ENCODE measurements around the gene TFF3. TPM values are rescaled to one million over a fixed set of nuclear protein-coding genes. Genes with fewer than 3 reads are reported as not detected.

Gene TFF3
- total RNA-seq (1 to 10 TPM; 2.4 to 3.8 TPM), polyA plus RNA-seq (100 to 1,000 TPM in 1 of 2 donors, 10 to 100 TPM in 1; 27.5 to 170 TPM)
- long read RNA-seq, donor 1, partial matches to known transcripts = 0 of 2 reads
- long read RNA-seq, donor 1, other reads (novel, unspliced or antisense) = 0 of 2 reads
- long read RNA-seq, donor 2, partial matches to known transcripts = 0 of 1 reads
- long read RNA-seq, donor 2, other reads (novel, unspliced or antisense) = 0 of 1 reads

- Histone ChIP-seq H3K27ac (ENCODE audit: low read depth in 1 of 2, low read length in 2 of 2) (no peak within 1 kb of the TSS), H3K36me3 (ENCODE audit: control insufficient read depth in 1 of 2, insufficient read depth in 2 of 2, low read length in 1 of 2) (no peaks in the 10 kb centered on the region), H3K9me3 (ENCODE audit: control insufficient read depth, low read length) (no peaks in the 10 kb centered on the region), H3K27me3 (ENCODE audit: control insufficient read depth in 1 of 2, insufficient read depth in 2 of 2, low read length in 1 of 2) (no peaks in the 10 kb centered on the region), H3K4me3 (ENCODE audit: low read length in 2 of 2) (no peak within 1 kb of the TSS), H3K4me1 (ENCODE audit: control insufficient read depth in 1 of 2, insufficient read depth in 2 of 2, low read length in 2 of 2) (no peaks in the 10 kb centered on the region)
- ATAC-seq (ENCODE audit: low FRiP score) (no peak), DNase-seq (no peak)
- 57 to 73% methylated on average over 15 of the region's 15 CpGs for WGBS, 2 donors
- intact Hi-C loops (cut with DNase I) = no loop called here
These were observed at the start of gene TFF3 for GRCh38 chr21:42315296-42315891. TFF3 (minus strand) TSS chr21:42315409; CDS start chr21:42315374, 35 bp downstream.

- 75 to 78% methylated on average over 13 of the region's 13 CpGs for WGBS, 2 donors
These were observed 49.2 kb upstream of the TFF3 start for GRCh38 chr21:42364304-42364865.

GRCh38 chr21:42363312-42363711 is 48.1 kb upstream of the TFF3 start:
- Histone ChIP-seq H3K4me1 (ENCODE audit: control insufficient read depth in 1 of 2, insufficient read depth in 2 of 2, low read length in 2 of 2) (no peaks in the 10 kb centered on the region), H3K27ac (ENCODE audit: low read depth in 1 of 2, low read length in 2 of 2) (no peak overlapping the region), H3K27me3 (ENCODE audit: control insufficient read depth in 1 of 2, insufficient read depth in 2 of 2, low read length in 1 of 2) (no peaks in the 10 kb centered on the region), H3K36me3 (ENCODE audit: control insufficient read depth in 1 of 2, insufficient read depth in 2 of 2, low read length in 1 of 2) (no peaks in the 10 kb centered on the region), H3K4me3 (ENCODE audit: low read length in 2 of 2) (no peak overlapping the region), H3K9me3 (ENCODE audit: control insufficient read depth, low read length) (peaks cover 5% of the 10 kb centered on the region)
- WGBS, 2 donors = 79% methylated on average over 8 of the region's 8 CpGs
- DNase-seq (no peak), ATAC-seq (ENCODE audit: low FRiP score) (no peak)
- intact Hi-C loops (cut with DNase I) = no loop called here

More at GRCh38 chr21:42364304-42364865, 49.2 kb upstream of the TFF3 start:
- no peaks in the 10 kb centered on the region for H3K27me3 ChIP-seq (ENCODE audit: control insufficient read depth in 1 of 2, insufficient read depth in 2 of 2, low read length in 1 of 2)
- H3K4me1 ChIP-seq (ENCODE audit: control insufficient read depth in 1 of 2, insufficient read depth in 2 of 2, low read length in 2 of 2) = no peaks in the 10 kb centered on the region
- no peak for ATAC-seq (ENCODE audit: low FRiP score)
- no peak for DNase-seq
- H3K9me3 ChIP-seq (ENCODE audit: control insufficient read depth, low read length) = peaks cover 3% of the 10 kb centered on the region
- no peaks in the 10 kb centered on the region for H3K36me3 ChIP-seq (ENCODE audit: control insufficient read depth in 1 of 2, insufficient read depth in 2 of 2, low read length in 1 of 2)
- H3K4me3 ChIP-seq (ENCODE audit: low read length in 2 of 2) = no peak overlapping the region
- H3K27ac ChIP-seq (ENCODE audit: low read depth in 1 of 2, low read length in 2 of 2) = no peak overlapping the region
- intact Hi-C loops (cut with DNase I) = no loop called here

- Histone ChIP-seq H3K9me3 (ENCODE audit: control insufficient read depth, low read length) (peaks cover 5% of the 10 kb centered on the region), H3K4me1 (ENCODE audit: control insufficient read depth in 1 of 2, insufficient read depth in 2 of 2, low read length in 2 of 2) (no peaks in the 10 kb centered on the region), H3K36me3 (ENCODE audit: control insufficient read depth in 1 of 2, insufficient read depth in 2 of 2, low read length in 1 of 2) (no peaks in the 10 kb centered on the region), H3K27ac (ENCODE audit: low read depth in 1 of 2, low read length in 2 of 2) (no peak overlapping the region), H3K27me3 (ENCODE audit: control insufficient read depth in 1 of 2, insufficient read depth in 2 of 2, low read length in 1 of 2) (no peaks in the 10 kb centered on the region), H3K4me3 (ENCODE audit: low read length in 2 of 2) (no peak overlapping the region)
- DNase-seq = no peak
- 67 to 73% methylated on average over 8 to 9 of the region's 9 CpGs for WGBS, 2 donors
- intact Hi-C loops (cut with DNase I) = no loop called here
- ATAC-seq (ENCODE audit: low FRiP score) = no peak
These were observed 47.5 kb upstream of the TFF3 start for GRCh38 chr21:42362700-42363099.

- intact Hi-C loops (cut with DNase I) = no loop called here
- Histone ChIP-seq H3K9me3 (ENCODE audit: control insufficient read depth, low read length) (peaks cover 6% of the 10 kb centered on the region), H3K27me3 (ENCODE audit: control insufficient read depth in 1 of 2, insufficient read depth in 2 of 2, low read length in 1 of 2) (no peaks in the 10 kb centered on the region), H3K4me1 (ENCODE audit: control insufficient read depth in 1 of 2, insufficient read depth in 2 of 2, low read length in 2 of 2) (no peaks in the 10 kb centered on the region), H3K27ac (ENCODE audit: low read depth in 1 of 2, low read length in 2 of 2) (no peak overlapping the region), H3K4me3 (ENCODE audit: low read length in 2 of 2) (no peak overlapping the region), H3K36me3 (ENCODE audit: control insufficient read depth in 1 of 2, insufficient read depth in 2 of 2, low read length in 1 of 2) (no peaks in the 10 kb centered on the region)
- DNase-seq (no peak), ATAC-seq (ENCODE audit: low FRiP score) (no peak)
- 61 to 70% methylated on average over 12 of the region's 12 CpGs for WGBS, 2 donors
These were observed 47.0 kb upstream of the TFF3 start for GRCh38 chr21:42362198-42362597.

- no peaks in the 10 kb centered on the region for H3K27me3 ChIP-seq (ENCODE audit: control insufficient read depth in 1 of 2, insufficient read depth in 2 of 2, low read length in 1 of 2)
- H3K9me3 ChIP-seq (ENCODE audit: control insufficient read depth, low read length) = peaks cover 6% of the 10 kb centered on the region
- WGBS, 2 donors = 31 to 38% methylated on average over 7 of the region's 7 CpGs
- H3K4me3 ChIP-seq (ENCODE audit: low read length in 2 of 2) = no peak overlapping the region
- intact Hi-C loops (cut with DNase I) = no loop called here
- H3K36me3 ChIP-seq (ENCODE audit: control insufficient read depth in 1 of 2, insufficient read depth in 2 of 2, low read length in 1 of 2) = no peaks in the 10 kb centered on the region
- peak in 1 of 2 donors; percentile 27 for DNase-seq
- no peaks in the 10 kb centered on the region for H3K4me1 ChIP-seq (ENCODE audit: control insufficient read depth in 1 of 2, insufficient read depth in 2 of 2, low read length in 2 of 2)
- no peak overlapping the region for H3K27ac ChIP-seq (ENCODE audit: low read depth in 1 of 2, low read length in 2 of 2)
- ATAC-seq (ENCODE audit: low FRiP score) = no peak
These were observed 46.1 kb upstream of the TFF3 start for GRCh38 chr21:42361286-42361685.

GRCh38 chr21:42360317-42360716 is 45.1 kb upstream of the TFF3 start:
- peak in 1 of 2 donors; percentile 16 for DNase-seq
- Histone ChIP-seq H3K4me1 (ENCODE audit: control insufficient read depth in 1 of 2, insufficient read depth in 2 of 2, low read length in 2 of 2) (no peaks in the 10 kb centered on the region), H3K4me3 (ENCODE audit: low read length in 2 of 2) (no peak overlapping the region), H3K27ac (ENCODE audit: low read depth in 1 of 2, low read length in 2 of 2) (no peak overlapping the region), H3K36me3 (ENCODE audit: control insufficient read depth in 1 of 2, insufficient read depth in 2 of 2, low read length in 1 of 2) (no peaks in the 10 kb centered on the region), H3K9me3 (ENCODE audit: control insufficient read depth, low read length) (peaks cover 6% of the 10 kb centered on the region), H3K27me3 (ENCODE audit: control insufficient read depth in 1 of 2, insufficient read depth in 2 of 2, low read length in 1 of 2) (no peaks in the 10 kb centered on the region)
- WGBS, 2 donors = 60 to 71% methylated on average over 2 of the region's 2 CpGs
- ATAC-seq (ENCODE audit: low FRiP score) = no peak
- intact Hi-C loops (cut with DNase I) = no loop called here

- DNase-seq (peak in 1 of 2 donors; percentile 24), ATAC-seq (ENCODE audit: low FRiP score) (no peak)
- H3K4me1 ChIP-seq (ENCODE audit: control insufficient read depth in 1 of 2, insufficient read depth in 2 of 2, low read length in 2 of 2) = no peaks in the 10 kb centered on the region
- H3K4me3 ChIP-seq (ENCODE audit: low read length in 2 of 2) = no peak overlapping the region
- no peaks in the 10 kb centered on the region for H3K27me3 ChIP-seq (ENCODE audit: control insufficient read depth in 1 of 2, insufficient read depth in 2 of 2, low read length in 1 of 2)
- H3K27ac ChIP-seq (ENCODE audit: low read depth in 1 of 2, low read length in 2 of 2) = no peak overlapping the region
- H3K36me3 ChIP-seq (ENCODE audit: control insufficient read depth in 1 of 2, insufficient read depth in 2 of 2, low read length in 1 of 2) = no peaks in the 10 kb centered on the region
- WGBS, 2 donors = 80 to 84% methylated on average over 13 of the region's 13 CpGs
- peaks cover 6% of the 10 kb centered on the region for H3K9me3 ChIP-seq (ENCODE audit: control insufficient read depth, low read length)
- intact Hi-C loops (cut with DNase I) = no loop called here
These were observed 43.7 kb upstream of the TFF3 start for GRCh38 chr21:42358937-42359336.

GRCh38 chr21:42358261-42358660 is 43.1 kb upstream of the TFF3 start:
- no peaks in the 10 kb centered on the region for H3K4me1 ChIP-seq (ENCODE audit: control insufficient read depth in 1 of 2, insufficient read depth in 2 of 2, low read length in 2 of 2)
- 88 to 92% methylated on average over 12 of the region's 12 CpGs for WGBS, 2 donors
- intact Hi-C loops (cut with DNase I) = no loop called here
- DNase-seq (peak in 1 of 2 donors; percentile 56), ATAC-seq (ENCODE audit: low FRiP score) (no peak)
- no peaks in the 10 kb centered on the region for H3K27me3 ChIP-seq (ENCODE audit: control insufficient read depth in 1 of 2, insufficient read depth in 2 of 2, low read length in 1 of 2)
- peaks cover 8% of the 10 kb centered on the region for H3K9me3 ChIP-seq (ENCODE audit: control insufficient read depth, low read length)
- H3K27ac ChIP-seq (ENCODE audit: low read depth in 1 of 2, low read length in 2 of 2) = no peak overlapping the region
- no peak overlapping the region for H3K4me3 ChIP-seq (ENCODE audit: low read length in 2 of 2)
- no peaks in the 10 kb centered on the region for H3K36me3 ChIP-seq (ENCODE audit: control insufficient read depth in 1 of 2, insufficient read depth in 2 of 2, low read length in 1 of 2)

Measured in aorta (tissue), 5 donors.